Fibroblast of mammary gland (primary cell): ENCODE results near the gene DFFA.
"Not testable (repeated sequence)": the region's sequence is repeated elsewhere in the genome, so short reads cannot be mapped to it uniquely, and the experiment has no call there.

Experiments
- DNase-seq: peaks from one replicate; pipeline ENCODE4 v3.0.0-alpha.2; 2010; ENCODE audit warnings: low read depth
- H3K4me3 ChIP-seq: 2 replicates; pipeline ENCODE4 v1.5.1; 2011; ENCODE audit warnings: low read depth, mild to moderate bottlenecking, low read length, moderate library complexity; ENCODE audit not compliant: control insufficient read depth
- CTCF ChIP-seq: conservative IDR thresholded peaks from 2 replicates; pipeline ENCODE4 v1.5.1; 2011; ENCODE audit warnings: low read depth, low read length, inconsistent platforms; ENCODE audit not compliant: control insufficient read depth, insufficient read depth

The DFFA gene

GRCh38 chr1:10430216-10431069 is 41.9 kb downstream of the DFFA start, which contains the start of gene CENPS:
Gene CENPS (plus strand): TSS chr1:10430433. CDS start chr1:10430518, 85 bp downstream.
- TF ChIP-seq CTCF = peak; percentile 48
- peak; percentile 76 for DNase-seq
- H3K4me3 ChIP-seq = peak within 1 kb of the TSS; percentile 89

GRCh38 chr1:10429868-10430215 is 42.5 kb downstream of the DFFA start:
- DNase-seq = peak; percentile 65
- TF ChIP-seq CTCF = no peak

GRCh38 chr1:10428984-10429383 is 43.3 kb downstream of the DFFA start:
- H3K4me3 ChIP-seq = no peak overlapping the region
- no peak for DNase-seq
- no peak for TF ChIP-seq CTCF

More at GRCh38 chr1:10429868-10430215, 42.5 kb downstream of the DFFA start:
- H3K4me3 ChIP-seq = peak overlapping the region; percentile 89

GRCh38 chr1:10426535-10426848 is 45.8 kb downstream of the DFFA start:
- H3K4me3 ChIP-seq, DNase-seq: not testable (repeated sequence)

- not testable (repeated sequence) for H3K4me3 ChIP-seq, DNase-seq
Observed at GRCh38 chr1:10425826-10426534, 46.3 kb downstream of the DFFA start.

- no peak overlapping the region for H3K4me3 ChIP-seq
- no peak for DNase-seq
- no peak for TF ChIP-seq CTCF
Observed at GRCh38 chr1:10424651-10425050, 47.7 kb downstream of the DFFA start.

GRCh38 chr1:10424034-10424433 is 48.3 kb downstream of the DFFA start:
- DNase-seq = peak; percentile 82
- peak; percentile 12 for TF ChIP-seq CTCF
- no peak overlapping the region for H3K4me3 ChIP-seq
